Brain microvascular endothelial cell (primary cell): Measurements from ENCODE around the gene IDUA.

Experiments used
- DNase-seq: peaks from one replicate; pipeline ENCODE4 v3.0.0-alpha.2; 2020
- H3K27ac ChIP-seq: fragments of 250-450 bp; sonication (Bioruptor Pico); 2 replicates; pipeline ENCODE4 v1.5.1; 2020; ENCODE audit warnings: mild to moderate bottlenecking, moderate library complexity
- H3K27me3 ChIP-seq: fragments of 250-450 bp; sonication (Bioruptor Pico); replicated peaks from 2 replicates; pipeline ENCODE4 v1.5.1; 2020; ENCODE audit warnings: mild to moderate bottlenecking
- H3K36me3 ChIP-seq: fragments of 250-450 bp; sonication (Bioruptor Pico); replicated peaks from 2 replicates; pipeline ENCODE4 v1.5.1; 2020; ENCODE audit warnings: mild to moderate bottlenecking
- H3K4me3 ChIP-seq: 2 replicates; pipeline ENCODE4 v1.5.1; 2011; ENCODE audit warnings: low read depth, mild to moderate bottlenecking, control low read depth, low read length, moderate library complexity
- in situ Hi-C: cut with HindIII; loops from 2 replicates; pipeline ENCODE4 v1.10.0; 2017; ENCODE audit warnings: low sequenced_read_pairs, low pct_ligation_motif_present
- TF ChIP-seq, protein P1 (sequence below): IDR thresholded peaks from 2 replicates; pipeline ENCODE4 v1.5.1; 2011; ENCODE audit warnings: low read depth, mild to moderate bottlenecking, moderate library complexity, low read length, control low read depth, inconsistent platforms; ENCODE audit errors: missing control alignments

IDUA gene

DNA sequence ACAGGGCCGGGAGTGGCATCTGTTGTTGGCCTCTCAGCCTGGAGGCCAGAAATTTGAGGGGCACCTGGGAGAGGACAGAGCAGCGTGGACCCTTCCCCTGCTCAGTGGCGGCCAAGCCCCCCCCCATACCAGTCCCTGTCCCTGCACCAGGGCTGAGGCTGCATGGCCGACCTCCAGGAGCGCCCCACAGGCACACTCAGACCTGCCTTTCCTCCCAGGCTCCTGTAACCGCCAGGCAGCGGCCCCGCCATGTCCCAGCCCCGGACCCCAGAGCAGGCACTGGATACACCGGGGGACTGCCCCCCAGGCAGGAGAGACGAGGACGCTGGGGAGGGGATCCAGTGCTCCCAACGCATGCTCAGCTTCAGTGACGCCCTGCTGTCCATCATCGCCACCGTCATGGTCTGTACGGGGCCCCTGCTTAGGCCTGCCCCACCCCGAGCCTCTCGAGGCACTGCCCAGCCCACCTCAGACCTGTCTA is 39.3 kb upstream of the IDUA start:
- in situ Hi-C loops, result no loop called here
- H3K36me3 ChIP-seq, result no peaks in the 10 kb centered on the region
- no peak for DNase-seq
- TF ChIP-seq, protein P1, sequence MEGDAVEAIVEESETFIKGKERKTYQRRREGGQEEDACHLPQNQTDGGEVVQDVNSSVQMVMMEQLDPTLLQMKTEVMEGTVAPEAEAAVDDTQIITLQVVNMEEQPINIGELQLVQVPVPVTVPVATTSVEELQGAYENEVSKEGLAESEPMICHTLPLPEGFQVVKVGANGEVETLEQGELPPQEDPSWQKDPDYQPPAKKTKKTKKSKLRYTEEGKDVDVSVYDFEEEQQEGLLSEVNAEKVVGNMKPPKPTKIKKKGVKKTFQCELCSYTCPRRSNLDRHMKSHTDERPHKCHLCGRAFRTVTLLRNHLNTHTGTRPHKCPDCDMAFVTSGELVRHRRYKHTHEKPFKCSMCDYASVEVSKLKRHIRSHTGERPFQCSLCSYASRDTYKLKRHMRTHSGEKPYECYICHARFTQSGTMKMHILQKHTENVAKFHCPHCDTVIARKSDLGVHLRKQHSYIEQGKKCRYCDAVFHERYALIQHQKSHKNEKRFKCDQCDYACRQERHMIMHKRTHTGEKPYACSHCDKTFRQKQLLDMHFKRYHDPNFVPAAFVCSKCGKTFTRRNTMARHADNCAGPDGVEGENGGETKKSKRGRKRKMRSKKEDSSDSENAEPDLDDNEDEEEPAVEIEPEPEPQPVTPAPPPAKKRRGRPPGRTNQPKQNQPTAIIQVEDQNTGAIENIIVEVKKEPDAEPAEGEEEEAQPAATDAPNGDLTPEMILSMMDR, result no peak
- no peak overlapping the region for H3K4me3 ChIP-seq
- no peaks in the 10 kb centered on the region for H3K27me3 ChIP-seq
- H3K27ac ChIP-seq, result no peak overlapping the region

DNA sequence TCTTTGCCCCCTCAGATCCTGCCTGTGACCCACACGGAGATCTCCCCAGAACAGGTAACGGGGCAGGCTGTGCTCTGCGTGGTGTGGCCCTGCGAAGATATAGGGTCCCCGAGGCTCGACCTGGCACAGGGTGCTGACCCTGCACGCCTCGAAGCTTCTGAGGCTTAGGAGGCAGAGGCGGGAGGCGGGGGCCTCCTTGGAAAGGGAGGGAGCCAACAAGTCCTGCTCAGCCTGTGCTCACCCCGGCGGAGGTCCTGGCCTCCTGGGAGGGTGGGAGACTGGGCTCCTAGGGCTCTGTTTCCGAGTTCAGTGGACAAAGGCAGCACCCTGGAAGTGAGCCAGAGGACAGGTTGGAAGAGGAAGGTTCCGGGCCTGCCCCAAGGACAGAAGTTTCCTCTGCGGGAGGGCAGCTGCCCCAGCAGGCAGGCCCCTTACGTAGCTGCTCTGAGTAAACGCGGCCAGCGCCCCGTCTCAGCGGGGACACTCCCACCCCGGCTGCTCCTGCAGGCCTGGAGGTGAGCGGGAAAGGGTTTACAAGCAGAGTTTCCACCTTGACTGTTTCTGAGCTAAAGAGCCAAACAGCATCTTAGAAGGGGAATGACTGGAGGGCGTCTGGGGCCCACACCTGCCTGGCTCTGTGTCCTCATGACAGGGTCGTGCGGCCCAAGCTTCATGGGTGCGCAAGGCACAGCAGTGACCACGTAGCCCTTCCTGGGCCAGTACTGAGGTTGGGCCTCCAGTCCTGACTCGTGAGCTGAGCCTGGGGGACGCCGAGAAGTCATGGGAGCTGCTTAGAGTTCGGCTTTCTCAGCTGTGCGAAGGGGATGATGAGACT is 38.5 kb upstream of the IDUA start:
- Histone ChIP-seq H3K4me3 (no peak overlapping the region), H3K27me3 (no peaks in the 10 kb centered on the region), H3K27ac (no peak overlapping the region), H3K36me3 (no peaks in the 10 kb centered on the region)
- in situ Hi-C loops, result no loop called here
- TF ChIP-seq, protein P1, result no peak
- no peak for DNase-seq

DNA sequence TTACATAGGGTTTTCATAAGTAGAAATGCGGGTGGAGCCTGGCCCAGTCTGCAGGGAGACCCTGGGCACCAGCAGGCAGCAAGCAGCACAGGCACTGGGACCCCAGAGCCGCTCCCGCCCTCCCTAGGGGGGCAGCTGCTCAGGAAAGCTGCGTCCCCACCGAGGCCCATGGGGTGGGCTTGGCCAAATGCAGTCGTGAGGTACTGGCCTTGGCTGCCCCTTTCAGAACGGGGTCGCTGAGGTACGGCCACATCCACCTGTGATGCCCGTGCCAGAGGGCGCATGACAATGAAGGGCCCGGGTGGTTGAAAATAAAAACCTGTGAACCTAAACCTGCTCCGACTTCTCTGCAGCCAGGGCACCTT is 37.9 kb upstream of the IDUA start:
- TF ChIP-seq, protein P1, result no peak
- Histone ChIP-seq H3K36me3 (peaks cover 4% of the 10 kb centered on the region), H3K27ac (no peak overlapping the region), H3K4me3 (no peak overlapping the region), H3K27me3 (no peaks in the 10 kb centered on the region)
- DNase-seq, result no peak
- in situ Hi-C loops, result no loop called here

DNA sequence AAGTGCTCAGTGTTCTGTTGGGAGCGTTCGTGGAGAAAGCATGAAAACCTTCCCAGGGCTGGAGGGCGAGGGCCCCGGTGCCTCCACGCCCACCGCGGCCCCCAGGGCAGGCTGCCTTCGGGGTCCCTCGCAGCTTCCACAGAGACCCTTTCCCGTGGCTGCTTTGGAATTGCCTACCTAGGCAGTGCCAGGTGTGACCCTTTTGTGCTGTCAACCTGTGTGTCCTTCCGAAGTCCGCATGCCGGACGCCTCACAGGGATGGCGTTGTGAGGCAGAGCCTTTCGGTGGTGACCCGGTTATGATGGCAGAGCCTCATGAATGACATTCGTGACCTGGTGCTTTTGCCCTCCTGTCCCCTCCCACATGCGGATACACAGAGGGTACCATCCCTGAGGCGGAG is 37.2 kb upstream of the IDUA start:
- Histone ChIP-seq H3K4me3 (no peak overlapping the region), H3K27ac (no peak overlapping the region), H3K36me3 (peaks cover 4% of the 10 kb centered on the region), H3K27me3 (no peaks in the 10 kb centered on the region)
- DNase-seq, result no peak
- in situ Hi-C loops, result no loop called here
- TF ChIP-seq, protein P1, result no peak

DNA sequence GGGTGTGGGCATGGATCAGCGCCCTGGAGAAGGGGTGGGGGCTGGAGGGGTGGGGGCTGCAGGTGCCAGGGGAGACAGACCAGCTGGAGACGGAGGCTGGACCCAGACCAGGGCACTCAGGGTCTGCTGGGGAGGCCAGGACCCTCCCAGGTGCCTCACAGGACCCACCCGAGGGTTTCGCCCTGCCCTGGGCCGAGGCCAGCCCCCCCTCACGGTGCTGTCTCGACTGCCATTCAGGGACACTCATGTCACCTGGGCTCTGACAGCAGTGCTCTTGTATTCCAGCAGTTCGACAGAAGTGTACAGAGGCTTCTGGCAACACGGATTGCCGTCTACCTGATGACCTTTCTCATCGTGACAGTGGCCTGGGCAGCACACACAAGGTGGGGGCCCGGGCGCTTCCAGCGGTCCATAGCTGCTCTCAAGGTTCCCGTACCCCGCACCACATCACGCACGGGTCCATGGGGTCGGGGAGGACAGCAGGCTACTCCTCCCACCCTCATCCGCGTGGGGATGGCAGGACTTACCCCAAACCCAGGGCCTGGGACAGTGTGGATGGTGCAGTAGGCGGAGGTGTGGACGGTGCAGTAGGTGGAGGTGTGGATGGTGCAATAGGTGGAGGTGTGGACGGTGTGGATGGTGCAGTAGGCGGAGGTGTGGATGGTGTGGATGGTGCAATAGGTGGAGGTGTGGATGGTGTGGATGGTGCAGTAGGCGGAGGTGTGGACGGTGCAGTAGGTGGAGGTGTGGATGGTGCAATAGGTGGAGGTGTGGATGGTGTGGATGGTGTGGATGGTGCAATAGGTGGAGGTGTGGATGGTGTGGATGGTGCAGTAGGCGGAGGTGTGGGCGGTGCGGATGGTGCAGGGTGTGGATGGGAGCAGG is 36.5 kb upstream of the IDUA start:
- no peak for DNase-seq
- TF ChIP-seq, protein P1, result no peak
- Histone ChIP-seq H3K36me3 (peaks cover 4% of the 10 kb centered on the region), H3K4me3 (no peak overlapping the region), H3K27me3 (no peaks in the 10 kb centered on the region), H3K27ac (no peak overlapping the region)
- in situ Hi-C loops, result no loop called here
